NCI-H1930 (cell line): Measurements from ENCODE around the gene CYP2C19.
"Not testable (repeated sequence)": the region's sequence is repeated elsewhere in the genome, so short reads cannot be mapped to it uniquely, and the experiment has no call there.

ENCODE experiments used
- DNase-seq, 2 experiments: peaks; one replicate each; lab custom pipeline; 2025; lab: John Stamatoyannopoulos, UW

CYP2C19 gene

GRCh38 chr10:94762393-94762792 lies at the start of gene CYP2C19:
CYP2C19 (plus strand) TSS chr10:94762681; CDS start chr10:94762706, 25 bp downstream.
- no peak for DNase-seq

GRCh38 chr10:94725871-94726270 lies 36.6 kb upstream of the CYP2C19 start:
- DNase-seq: no peak

GRCh38 chr10:94735197-94735596 lies 27.3 kb upstream of the CYP2C19 start:
- DNase-seq: no peak

- no peak for DNase-seq
Measured at GRCh38 chr10:94738588-94738987, 23.9 kb upstream of the CYP2C19 start.

GRCh38 chr10:94747137-94747536 lies 15.3 kb upstream of the CYP2C19 start:
- DNase-seq: no peak

GRCh38 chr10:94747838-94748237 lies 14.6 kb upstream of the CYP2C19 start:
- DNase-seq: no peak

GRCh38 chr10:94757916-94758315 lies 4.6 kb upstream of the CYP2C19 start:
- no peak for DNase-seq

- no peak for DNase-seq
Measured at GRCh38 chr10:94760586-94761178, 1.8 kb upstream of the CYP2C19 start.

GRCh38 chr10:94775425-94775824 lies 12.9 kb downstream of the CYP2C19 start:
- not testable (repeated sequence) for DNase-seq

- DNase-seq: no peak
Measured at GRCh38 chr10:94777886-94778458, 15.5 kb downstream of the CYP2C19 start.

GRCh38 chr10:94780844-94781243 lies 18.4 kb downstream of the CYP2C19 start:
- no peak for DNase-seq

- no peak for DNase-seq
Measured at GRCh38 chr10:94784256-94784655, 21.8 kb downstream of the CYP2C19 start.

- DNase-seq: no peak
Measured at GRCh38 chr10:94785211-94785610, 22.7 kb downstream of the CYP2C19 start.

GRCh38 chr10:94800551-94800950 lies 38.1 kb downstream of the CYP2C19 start:
- not testable (repeated sequence) for DNase-seq

- no peak for DNase-seq
Measured at GRCh38 chr10:94803307-94803706, 40.8 kb downstream of the CYP2C19 start.

GRCh38 chr10:94830025-94830424 lies 67.5 kb downstream of the CYP2C19 start:
- DNase-seq: not testable (repeated sequence)

- no peak for DNase-seq
Measured at GRCh38 chr10:94846204-94846603, 83.7 kb downstream of the CYP2C19 start.

GRCh38 chr10:94850766-94851165 lies 88.3 kb downstream of the CYP2C19 start:
- DNase-seq: no peak

GRCh38 chr10:94851263-94851662 lies 88.8 kb downstream of the CYP2C19 start:
- DNase-seq: no peak

GRCh38 chr10:94852438-94852837 lies 90.0 kb downstream of the CYP2C19 start:
- no peak for DNase-seq

- no peak for DNase-seq
Measured at GRCh38 chr10:94853065-94853464, 90.6 kb downstream of the CYP2C19 start.

GRCh38 chr10:94858005-94858404 lies 95.5 kb downstream of the CYP2C19 start:
- no peak for DNase-seq

- no peak for DNase-seq
Measured at GRCh38 chr10:94859086-94859485, 96.6 kb downstream of the CYP2C19 start.

- DNase-seq: no peak
Measured at GRCh38 chr10:94878649-94879048, 116.2 kb downstream of the CYP2C19 start.
